Endometrium (tissue), 2 donors: ENCODE results near the gene TCL1A.
"Not testable (repeated sequence)": the region's sequence is repeated elsewhere in the genome, so short reads cannot be mapped to it uniquely, and the experiment has no call there.

Source experiments
- FAIRE-seq: peaks from 2 replicates; lab custom pipeline; 2012; peaks lifted over from hg19 to GRCh38; lab: Jason Lieb, UNC
- donor health status: control.
- donor health status: control.

The TCL1A gene

DNA sequence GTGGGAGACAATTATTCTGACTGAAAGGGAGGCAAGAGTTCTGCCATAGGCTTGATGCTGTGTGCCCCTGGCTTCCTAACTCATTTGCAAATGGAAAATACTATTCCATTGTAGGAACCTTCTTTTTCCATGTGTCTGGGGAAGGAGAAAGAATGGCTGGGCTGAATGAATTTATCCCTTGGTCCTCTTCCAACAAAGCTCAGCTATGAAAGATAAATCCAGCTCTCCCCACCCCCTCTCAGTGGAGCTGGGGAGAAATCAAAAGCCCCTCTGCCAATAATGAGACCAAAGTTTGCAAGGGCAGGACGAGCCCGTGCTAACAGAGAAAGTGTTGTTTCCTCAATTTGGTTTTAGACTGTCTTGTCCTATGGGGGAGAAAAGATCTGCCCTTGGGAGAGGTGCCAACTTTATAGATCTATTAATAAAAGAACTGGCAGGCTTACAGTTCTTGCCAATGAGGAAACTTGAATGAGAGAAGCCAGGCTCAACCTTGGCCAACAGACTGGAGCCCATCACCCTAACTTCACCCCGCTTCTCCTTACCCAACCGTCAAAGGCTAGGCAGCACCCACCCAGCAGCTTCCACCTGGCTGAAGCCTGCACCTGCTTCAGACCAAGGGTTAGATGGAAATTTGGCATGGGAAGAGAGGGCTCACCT, 36.6 kb downstream of the TCL1A start:
- no peak for FAIRE-seq

DNA sequence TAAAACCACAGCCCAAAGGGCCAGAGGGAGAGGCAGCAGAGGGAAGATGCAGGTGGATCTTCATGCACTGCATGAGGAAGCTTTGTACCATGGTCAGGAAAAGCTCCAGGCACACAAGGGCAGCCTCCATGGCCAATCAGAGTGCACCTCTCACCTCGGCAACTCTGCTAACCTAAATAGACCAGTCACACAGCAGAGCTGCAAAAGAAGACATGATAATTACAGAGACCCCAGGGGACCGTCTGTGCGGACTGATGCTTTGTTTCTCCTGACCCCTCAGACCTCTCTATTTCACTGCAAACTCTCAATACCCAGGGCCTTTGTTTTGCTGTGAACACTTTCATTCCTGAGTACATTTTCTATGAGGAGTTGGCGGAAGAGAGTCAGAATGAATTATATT, 38.4 kb downstream of the TCL1A start:
- FAIRE-seq, result no peak

DNA sequence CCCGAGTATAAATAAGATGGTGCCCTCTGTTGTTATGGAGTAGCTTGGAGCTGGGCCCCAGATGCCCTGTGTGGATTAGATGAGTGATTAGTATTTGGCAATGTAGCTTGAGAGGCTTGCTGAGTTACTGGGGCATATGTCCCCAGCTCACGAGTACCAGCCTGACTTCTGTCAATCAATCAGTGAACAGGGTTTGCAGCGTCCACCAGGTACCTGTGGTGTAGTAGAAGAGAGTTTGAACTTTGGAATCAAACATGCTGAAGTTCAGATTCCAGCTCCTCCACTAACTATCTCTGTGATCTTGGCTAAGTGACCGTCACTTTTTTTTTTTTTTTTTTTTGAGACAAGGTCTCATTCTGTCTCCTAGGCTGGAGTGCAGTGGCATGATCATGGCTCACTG, 39.3 kb downstream of the TCL1A start:
- FAIRE-seq, result no peak

DNA sequence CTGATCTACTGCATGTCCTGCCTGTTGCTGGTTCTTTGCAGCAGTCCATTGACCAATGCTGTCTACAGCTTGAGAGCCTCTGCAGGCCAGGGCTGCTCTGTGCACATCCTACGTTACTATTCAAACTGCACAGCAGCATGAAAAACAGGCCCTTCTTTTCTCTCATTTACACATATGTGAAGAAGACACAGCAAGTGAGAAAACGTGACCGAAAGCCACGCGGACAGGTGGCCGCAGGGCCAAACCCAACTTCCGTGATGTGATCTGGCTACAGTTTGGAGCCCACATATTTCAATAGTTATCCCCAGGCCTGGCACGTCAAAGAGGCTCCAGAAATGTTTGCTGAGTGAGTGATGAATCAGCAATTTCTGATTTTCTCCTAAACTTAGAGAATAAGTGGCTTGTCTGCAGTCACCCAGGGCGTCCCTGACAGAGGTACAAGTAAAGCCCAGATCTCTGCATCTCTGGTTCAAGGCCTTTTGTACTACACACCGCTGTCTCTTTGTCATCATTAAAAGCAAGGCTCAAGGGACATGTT, 45.6 kb downstream of the TCL1A start:
- no peak for FAIRE-seq

DNA sequence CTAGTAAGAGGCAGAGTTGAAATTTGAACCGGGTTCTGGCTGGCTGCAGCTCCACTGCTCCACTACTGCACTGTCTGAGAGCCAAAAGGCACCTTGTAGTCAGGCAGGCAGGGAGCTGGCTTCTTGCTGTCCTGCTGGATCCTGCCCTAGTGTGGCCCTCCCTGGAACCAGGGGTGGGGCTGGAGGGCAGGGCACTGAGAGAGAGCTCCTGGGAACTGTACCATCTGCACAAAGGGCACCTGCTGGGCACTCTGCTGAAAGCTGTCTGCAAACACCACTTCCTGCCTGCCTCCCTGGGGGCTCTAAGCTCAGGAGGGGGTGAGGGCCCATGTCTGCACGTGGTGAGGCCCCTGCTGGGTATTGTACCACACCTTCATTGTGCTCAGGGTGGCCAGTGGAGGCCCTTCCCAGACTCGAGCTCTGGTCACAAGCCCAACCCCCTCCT, 46.7 kb downstream of the TCL1A start:
- FAIRE-seq, result no peak

DNA sequence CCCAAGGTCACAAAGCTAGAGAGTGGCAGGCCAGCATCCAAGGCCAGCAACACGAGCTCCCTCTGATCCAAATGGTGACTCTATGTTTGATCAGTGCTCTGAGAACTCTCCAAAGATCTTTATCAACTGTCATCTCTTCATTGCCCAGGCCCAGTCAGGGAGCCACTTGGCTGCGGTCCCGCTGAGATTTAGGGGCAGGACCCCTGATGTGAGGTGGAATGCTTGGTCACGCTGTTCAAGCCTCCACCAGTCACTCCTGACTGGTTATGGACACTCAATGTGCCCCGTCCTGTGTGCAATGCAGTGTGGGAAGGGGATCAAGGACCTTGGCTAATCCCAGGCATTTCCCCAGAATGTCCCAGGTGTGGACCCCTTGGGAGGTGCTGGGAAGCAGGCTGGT, 47.5 kb downstream of the TCL1A start:
- no peak for FAIRE-seq

DNA sequence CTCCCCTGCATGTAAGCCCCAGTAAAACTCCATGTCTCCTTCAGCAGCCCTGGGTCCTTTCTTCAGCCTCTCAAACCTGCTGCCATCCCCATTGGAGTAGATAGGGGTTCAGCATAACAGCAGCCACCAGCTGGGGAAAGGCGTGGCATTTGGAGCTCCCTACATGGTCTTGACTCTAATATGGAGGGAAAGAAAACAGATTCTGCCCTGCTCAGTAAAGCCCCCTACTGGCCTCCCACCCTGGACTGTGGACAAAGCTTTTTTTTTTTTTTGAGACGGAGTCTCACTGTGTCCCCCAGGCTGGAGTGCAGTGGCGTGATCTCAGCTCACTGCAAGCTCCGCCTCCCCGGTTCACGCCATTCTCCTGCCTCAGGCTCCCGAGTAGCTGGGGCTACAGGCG, 48.4 kb downstream of the TCL1A start:
- FAIRE-seq, result not testable (repeated sequence)

DNA sequence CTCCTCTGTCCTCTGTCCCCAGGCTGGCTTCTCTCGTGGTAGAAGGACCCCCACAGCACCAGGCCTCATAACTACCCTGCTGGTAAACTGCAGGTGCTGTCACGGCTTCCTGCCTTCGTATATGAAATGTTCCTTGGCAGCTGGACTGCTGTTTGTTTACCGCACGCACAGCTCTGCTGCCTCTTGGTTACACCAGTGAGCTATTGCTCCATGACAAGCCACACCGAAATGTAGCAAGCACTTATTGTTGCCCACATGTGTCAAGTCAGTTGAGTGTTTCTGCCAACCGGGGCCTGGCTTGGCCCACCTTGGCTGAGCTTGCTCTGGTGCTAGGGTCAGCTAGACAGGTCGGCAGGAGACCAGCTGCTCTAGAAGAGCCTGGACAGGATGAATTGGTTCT, 49.4 kb downstream of the TCL1A start:
- no peak for FAIRE-seq

DNA sequence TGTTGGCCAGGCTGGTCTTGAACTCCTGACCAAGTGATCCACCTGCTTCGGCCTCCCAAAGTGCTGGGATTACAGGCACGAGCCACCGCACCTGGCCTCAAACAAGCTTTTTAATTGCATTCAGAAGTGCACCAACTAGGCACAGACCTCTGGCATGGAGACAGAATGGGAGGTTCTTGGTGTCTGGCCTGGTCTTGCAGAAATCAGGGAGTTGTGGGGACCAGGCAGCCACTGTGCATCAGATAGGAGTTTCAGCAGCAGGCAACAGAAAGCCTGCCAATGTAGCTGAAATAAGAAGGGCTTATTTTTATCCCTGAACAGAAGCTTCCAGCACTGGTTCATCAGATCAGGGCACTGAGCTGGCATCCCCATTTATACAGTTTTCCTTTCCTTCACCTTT, 49.9 kb downstream of the TCL1A start:
- no peak for FAIRE-seq

DNA sequence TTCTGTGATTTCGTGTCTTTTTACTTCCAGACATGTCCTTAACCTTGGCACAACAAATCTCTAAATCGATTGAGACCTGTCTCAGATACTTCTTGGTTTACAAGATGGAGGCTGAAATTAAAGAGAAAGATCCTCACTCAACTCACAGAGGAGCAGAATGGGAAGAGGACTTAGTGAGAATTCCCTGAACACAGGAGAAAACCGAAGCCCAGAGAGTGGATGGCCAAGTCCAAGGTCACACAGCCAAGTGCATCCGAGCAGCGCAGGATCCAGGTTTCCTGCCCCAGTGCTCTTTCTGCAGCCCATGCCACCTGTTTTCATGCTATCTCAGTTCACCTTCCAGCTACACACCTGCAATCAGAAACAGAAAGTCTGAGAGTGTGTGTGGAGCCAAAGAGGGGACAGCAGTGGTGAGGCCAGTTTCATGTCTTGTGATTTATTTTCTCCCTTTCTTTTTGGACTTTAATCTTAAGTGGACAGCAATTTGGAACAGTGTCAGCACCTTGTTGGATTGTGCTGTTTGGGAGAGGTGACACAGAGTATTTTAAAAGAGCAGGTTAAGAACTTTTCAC, 50.6 kb downstream of the TCL1A start:
- FAIRE-seq, result no peak

DNA sequence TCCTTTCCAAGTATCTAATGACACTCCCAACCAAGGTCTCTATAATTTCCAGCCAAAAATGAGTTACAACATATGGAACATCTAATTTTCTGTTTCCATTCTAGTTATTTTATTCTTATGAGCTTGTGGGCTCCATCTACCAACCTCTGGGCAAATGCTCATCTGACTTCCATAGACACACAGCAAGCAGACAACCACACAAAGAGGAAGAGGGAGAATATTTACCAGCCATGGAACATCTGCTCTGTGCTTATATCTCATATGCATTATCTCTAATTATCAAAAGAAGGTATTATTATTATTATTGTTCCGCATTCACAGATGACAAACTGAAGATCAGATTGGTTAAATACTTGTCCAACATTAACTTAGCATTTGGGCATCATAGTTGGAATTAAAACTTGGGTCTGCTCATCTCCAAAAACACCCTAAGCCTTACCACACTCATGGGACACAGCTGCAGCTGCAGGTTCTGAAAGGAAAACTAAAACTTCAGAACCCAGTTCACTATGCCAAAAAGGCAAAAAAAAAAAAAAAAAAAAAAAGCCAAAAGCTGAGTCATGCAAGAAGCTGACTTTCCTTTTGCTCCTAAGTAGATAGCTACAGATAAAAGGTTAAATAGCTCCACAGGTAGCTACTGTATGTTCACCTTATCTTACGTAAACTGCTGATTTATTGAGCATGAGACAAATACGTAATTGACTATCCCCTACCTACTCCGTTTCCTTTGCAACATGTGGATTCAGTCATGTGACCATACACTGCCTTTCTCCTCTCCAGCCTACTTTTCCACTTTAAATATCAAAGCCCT, 51.3 kb downstream of the TCL1A start:
- FAIRE-seq, result no peak

DNA sequence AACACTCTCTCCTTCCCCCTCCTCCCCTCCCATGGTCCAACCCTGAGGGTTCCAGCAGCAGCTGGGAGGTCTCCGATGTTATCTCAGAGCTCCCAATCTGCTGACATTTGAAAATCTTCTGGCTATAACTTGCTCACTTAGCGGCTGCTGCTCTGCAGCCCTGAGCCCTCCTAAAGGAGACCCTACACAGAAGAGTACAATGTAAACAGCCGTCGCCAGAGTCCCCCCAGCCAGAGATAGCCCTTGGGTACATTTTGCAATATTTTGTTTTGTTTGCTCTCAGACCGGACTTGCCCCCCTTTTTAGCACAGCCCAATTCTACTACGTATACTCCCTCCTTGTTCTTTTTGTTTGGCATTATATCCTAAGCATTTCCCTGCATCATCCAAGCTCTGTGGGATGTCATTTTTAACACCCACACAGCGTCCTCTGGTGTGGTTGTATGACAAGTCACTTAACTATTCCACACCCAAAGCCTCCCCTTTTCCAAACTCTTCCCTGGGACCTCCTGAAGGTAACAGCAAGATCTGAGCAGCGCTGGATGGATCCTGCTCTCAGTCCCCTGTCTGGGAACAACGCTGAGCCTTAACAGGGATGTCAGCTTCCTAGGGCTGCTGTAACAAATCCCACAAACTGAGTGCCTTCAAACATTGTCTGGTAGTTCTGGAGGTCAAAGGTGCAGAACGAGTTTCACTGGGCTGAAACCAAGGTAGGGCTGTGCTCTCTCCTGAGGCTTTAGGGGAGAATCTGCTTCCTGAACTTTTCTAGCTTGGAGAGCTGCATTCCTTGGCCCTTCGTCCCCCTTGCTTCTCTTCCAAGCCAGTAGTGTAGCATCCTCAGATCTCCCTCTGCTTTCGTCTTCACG, 53.0 kb downstream of the TCL1A start:
- FAIRE-seq, result no peak

DNA sequence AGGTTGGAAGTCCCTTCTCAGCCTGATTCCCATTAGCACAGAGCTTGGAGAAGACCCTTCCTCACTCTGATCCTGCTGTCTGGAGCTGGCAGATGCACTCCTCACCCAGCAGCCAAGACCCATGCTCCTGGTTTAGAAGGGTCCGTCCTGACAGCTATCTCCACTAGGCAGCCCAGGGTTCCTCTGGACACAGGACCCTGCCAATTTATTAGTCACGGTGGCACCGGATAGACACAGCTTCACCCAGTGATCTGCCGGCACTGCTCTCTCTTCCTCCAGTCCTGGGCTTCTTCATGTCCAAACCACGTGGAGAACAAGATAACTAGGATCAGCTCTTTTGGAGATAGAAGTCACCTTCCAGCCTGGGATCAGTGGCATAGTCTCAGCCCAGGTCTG, 53.9 kb downstream of the TCL1A start:
- FAIRE-seq, result no peak
